H1 (cell line): Measurements from ENCODE around the gene PROCR.

ENCODE experiments used
- ATF3 ChIP-seq: IDR thresholded peaks from 2 replicates; pipeline ENCODE4 v1.6.1; 2011; ENCODE audit warnings: low read depth, mild to moderate bottlenecking, low read length; ENCODE audit not compliant: insufficient read depth
- CTCF ChIP-seq, 3 experiments: IDR thresholded peaks; 1 replicate in 2 of 3; 2 replicates in 1 of 3; pipeline versions ENCODE4 v1.5.1 to v1.6.1; 2011; ENCODE audit warnings: low read length in 3 of 3, mild to moderate bottlenecking in 3 of 3, inconsistent platforms in 2 of 3, low read depth in 1 of 3, moderate library complexity in 1 of 3; ENCODE audit not compliant: insufficient read depth in 1 of 3; ENCODE audit errors: control extremely low read depth in 1 of 3
- HDAC2 ChIP-seq, 2 experiments: fragments of 300-600 bp in 1 of 2; sonication (generic) in 1 of 2; IDR thresholded peaks; 2 replicates each; pipeline ENCODE4 v1.6.1; 2011 to 2012; ENCODE audit warnings: low read depth in 2 of 2, low read length in 2 of 2, mild to moderate bottlenecking in 2 of 2, moderate library complexity in 2 of 2, borderline replicate concordance in 1 of 2, inconsistent platforms in 1 of 2
- MAFK ChIP-seq: IDR thresholded peaks from 2 replicates; pipeline ENCODE4 v1.6.1; 2012; ENCODE audit warnings: low read depth, mild to moderate bottlenecking, improper control_type of control experiment, low read length
- POLR2A ChIP-seq, 2 experiments: IDR thresholded peaks; 1 replicate in 1 of 2; 2 replicates in 1 of 2; pipeline ENCODE4 v1.6.1; 2011; ENCODE audit warnings: low read depth in 2 of 2, low read length in 2 of 2, mild to moderate bottlenecking in 2 of 2; ENCODE audit errors: control extremely low read depth in 1 of 2
- SIRT6 ChIP-seq: IDR thresholded peaks from one replicate; pipeline ENCODE4 v1.7.1; 2012; ENCODE audit warnings: low read length, inconsistent platforms

GRCh38 chr20:35134472-35134871 is 37.4 kb upstream of the PROCR start:
- TF ChIP-seq MAFK = no peak
- TF ChIP-seq HDAC2 (IDR thresholded peaks at IDR 0.05; ENCODE audit: borderline replicate concordance in 1 of 2, low read depth in 2 of 2, low read length in 2 of 2) = no peak
- no peak for TF ChIP-seq ATF3
- TF ChIP-seq SIRT6 = no peak
- TF ChIP-seq POLR2A (IDR thresholded peaks at IDR 0.05; ENCODE audit: control extremely low read depth in 1 of 2, low read depth in 2 of 2, low read length in 2 of 2) = no peak
- no peak for TF ChIP-seq CTCF (IDR thresholded peaks at IDR 0.05; ENCODE audit: control extremely low read depth in 1 of 3, insufficient read depth in 1 of 3, low read depth in 1 of 3, low read length in 3 of 3)
